PFSK-1 (cell line): ENCODE results near the gene SCAP.

Source experiments
- FOXP2 ChIP-seq: optimal IDR thresholded peaks from 2 replicates; pipeline ENCODE3; 2011; ENCODE audit warnings: borderline replicate concordance, control low read depth, inconsistent platforms; ENCODE audit not compliant: insufficient read depth; ENCODE audit errors: extremely low read length, extremely low read depth
- REST ChIP-seq, 2 experiments: IDR thresholded peaks; 2 replicates each; pipeline versions ENCODE4 v1.6.1 to v1.8.0; 2011 to 2012; ENCODE audit warnings: low read depth in 2 of 2, low read length in 2 of 2, control low read depth in 1 of 2, inconsistent platforms in 1 of 2, mild to moderate bottlenecking in 1 of 2, moderate library complexity in 1 of 2; ENCODE audit not compliant: insufficient read depth in 1 of 2
- TAF1 ChIP-seq: IDR thresholded peaks from 2 replicates; pipeline ENCODE4 v1.6.1; 2012; ENCODE audit warnings: low read length, control low read depth, borderline replicate concordance; ENCODE audit not compliant: insufficient read depth

- TF ChIP-seq TAF1 (no peak), FOXP2 (no peak), REST (IDR thresholded peaks at IDR 0.05; ENCODE audit: insufficient read depth in 1 of 2, low read depth in 2 of 2, low read length in 2 of 2) (no peak)
Measured at GRCh38 chr3:47432673-47433072, 43.1 kb downstream of the SCAP start.
